K562 (cell line): Measurements from ENCODE around the gene RBM34. TPM values are rescaled to one million over a fixed set of nuclear protein-coding genes. Genes with fewer than 3 reads are reported as not detected.

Source experiments
- CBFB ChIP-seq: sonication (generic); formaldehyde crosslinking; IDR thresholded peaks from 2 replicates; pipeline ENCODE4 v1.4.0; 2020; ENCODE audit warnings: mild to moderate bottlenecking, missing genetic modification reagents
- CEBPG ChIP-seq, 3 experiments: fragments of 200-800 bp in 1 of 3; sonication (Bioruptor generic) in 1 of 3; sonication (generic) in 1 of 3; formaldehyde crosslinking in 1 of 3; IDR thresholded peaks in 2 of 3; conservative IDR thresholded peaks in 1 of 3; 2 replicates each; pipeline versions ENCODE4 v1.6.1 to v1.8.0; 2016 to 2022; ENCODE audit warnings: missing compliant biosample characterization in 2 of 3, missing genetic modification characterization in 2 of 3, mild to moderate bottlenecking in 1 of 3, missing genetic modification reagents in 1 of 3
- GABPB2 ChIP-seq: fragments of 250-450 bp; sonication (Bioruptor Pico); conservative IDR thresholded peaks from 2 replicates; pipeline ENCODE4 v1.5.1; 2021; ENCODE audit warnings: mild to moderate bottlenecking
- KLF6 ChIP-seq: fragments of 250-450 bp; sonication (Bioruptor Pico); IDR thresholded peaks from 2 replicates; pipeline ENCODE4 v1.4.0; 2020; ENCODE audit warnings: mild to moderate bottlenecking, moderate library complexity, borderline replicate concordance
- TAL1 ChIP-seq: fragments of 450-650 bp; IDR thresholded peaks from 2 replicates; pipeline ENCODE4 v1.6.1; 2016; ENCODE audit warnings: mild to moderate bottlenecking
- TRIM28 ChIP-seq: fragments of 450-650 bp; IDR thresholded peaks from 2 replicates; pipeline ENCODE4 v1.6.1; 2017
- ZNF12 ChIP-seq: sonication (generic); formaldehyde crosslinking; IDR thresholded peaks from 2 replicates; pipeline ENCODE4 v1.4.0; 2020; ENCODE audit warnings: mild to moderate bottlenecking, missing genetic modification reagents
- ZNF23 ChIP-seq: fragments of 250-450 bp; sonication (Bioruptor Pico); IDR thresholded peaks from 2 replicates; pipeline ENCODE4 v1.4.0; 2020; ENCODE audit warnings: mild to moderate bottlenecking
- ZNF263 ChIP-seq: sonication (generic); formaldehyde crosslinking; IDR thresholded peaks from 2 replicates; pipeline ENCODE4 v1.8.0; 2022; ENCODE audit warnings: mild to moderate bottlenecking, missing genetic modification reagents, borderline replicate concordance
- ZNF518B ChIP-seq: fragments of 250-450 bp; sonication (Bioruptor Pico); IDR thresholded peaks from 2 replicates; pipeline ENCODE4 v1.5.0; 2021; ENCODE audit warnings: mild to moderate bottlenecking, moderate library complexity
- polyA plus RNA-seq, 8 experiments: library from polyadenylated mRNA; depleted of rRNA in 4 of 8; stranded (reverse) in 5 of 8; unstranded in 3 of 8; fragments of >200 nt; fragmentation: Nextera tagmentation in 2 of 8; fragmentation: Illumina TruSeq in 1 of 8; extraction: Ambion mirVana in 2 of 8; extraction: Trizol in 1 of 8; gene quantifications; 2 replicates each; pipeline versions ENCODE4 v1.2.1 to v1.2.3, GENCODE V29; 2011 to 2014; ENCODE audit warnings: inconsistent platforms in 1 of 8, missing spikeins in 1 of 8
- total RNA-seq, 7 experiments: library from RNA; depleted of rRNA in 6 of 7; stranded (reverse); fragments of >200 nt in 6 of 7; fragmentation: Illumina TruSeq in 2 of 7; extraction: Trizol in 2 of 7; gene quantifications; 2 replicates each; pipeline versions ENCODE4 v1.2.1 to v1.2.3, GENCODE V29; 2011 to 2021; ENCODE audit warnings: low replicate concordance in 1 of 7

Gene RBM34
- total and polyA plus RNA-seq, 9 of the 15 experiments (the other 6 are each of a cell fraction or from before 2014, with no cell fraction given), result 64.0 to 178 (median 124) TPM

GRCh38 chr1:235131961-235132360, 29.1 kb downstream of the RBM34 start (continued):
- TF ChIP-seq ZNF518B (CRISPR knock-in tag) (no peak), ZNF263 (CRISPR knock-in tag) (no peak), TAL1 (no peak), ZNF23 (CRISPR knock-in tag) (no peak), TRIM28 (no peak), CBFB (no peak), ZNF12 (CRISPR knock-in tag) (no peak), GABPB2 (CRISPR knock-in tag) (no peak), KLF6 (CRISPR knock-in tag) (no peak), CEBPG (CRISPR knock-in tag; IDR thresholded peaks at IDR 0.05) (no peak), CEBPG (tag; conservative IDR thresholded peaks at IDR 0.05 in 1 of 2, IDR thresholded peaks at IDR 0.05 in 1 of 2) (no peak)
- TF ChIP-seq, all 486 proteins: peak for 0
